H7 (cell line): ENCODE results near the gene APOM. TPM values are rescaled to one million over a fixed set of nuclear protein-coding genes. Genes with fewer than 3 reads are reported as not detected.

Source experiments
- DNase-seq: peaks from one replicate; pipeline ENCODE4 v3.0.0; 2012
- H3K27me3 ChIP-seq: 2 replicates; pipeline ENCODE4 v1.6.0; 2011; ENCODE audit warnings: mild to moderate bottlenecking, low read length; ENCODE audit not compliant: control insufficient read depth, insufficient read depth
- H3K36me3 ChIP-seq: replicated peaks from 2 replicates; pipeline ENCODE4 v1.5.1; 2011; ENCODE audit warnings: low read length; ENCODE audit not compliant: control insufficient read depth, insufficient read depth
- H3K4me3 ChIP-seq: 2 replicates; pipeline ENCODE4 v1.5.1; 2011; ENCODE audit warnings: low read depth, mild to moderate bottlenecking, control low read depth, low read length, moderate library complexity; ENCODE audit not compliant: insufficient read depth
- total RNA-seq: library from RNA; depleted of rRNA; stranded (reverse); fragments of >200 nt; shearing (Covaris generic); gene quantifications from 2 replicates; pipeline ENCODE4 v1.2.3, GENCODE V29; 2014; rRNA removed

APOM gene
- total RNA-seq = 3.3 and 4.2 TPM in 2 replicates

GRCh38 chr6:31655349-31656237 lies at the start of gene APOM:
TSS of gene APOM (plus strand) at chr6:31655894. CDS start at chr6:31655967, 73 bp downstream.
- Histone ChIP-seq H3K36me3 (no peaks in the 10 kb centered on the region; the same call in none of the 2 replicates), H3K27me3 (no peaks in the 10 kb centered on the region), H3K4me3 (no peak within 1 kb of the TSS)
- DNase-seq = no peak

DNA sequence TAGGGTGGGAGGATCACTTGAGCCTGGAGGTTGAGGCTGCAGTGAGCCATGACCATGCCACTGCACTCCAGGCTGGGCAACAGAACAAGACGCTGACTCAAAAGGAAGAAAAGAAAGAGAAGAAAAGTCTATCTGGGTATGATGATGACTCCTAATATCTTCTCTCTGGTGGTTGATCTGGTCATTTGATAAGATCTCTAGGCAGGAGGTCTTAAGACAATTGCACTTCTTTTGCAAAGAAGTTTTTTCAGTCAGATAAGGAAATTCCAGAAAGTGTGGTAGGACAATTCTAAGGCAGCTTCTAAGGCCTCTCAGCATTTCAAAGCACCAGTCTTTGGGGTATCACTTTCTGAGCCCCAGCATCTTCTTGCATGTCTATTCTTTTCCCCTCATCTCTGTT lies 48.4 kb upstream of the APOM start:
- no peaks in the 10 kb centered on the region for H3K27me3 ChIP-seq
- H3K36me3 ChIP-seq = no peaks in the 10 kb centered on the region
- no peak overlapping the region for H3K4me3 ChIP-seq
- no peak for DNase-seq

- Histone ChIP-seq H3K4me3 (no peak overlapping the region), H3K27me3 (no peaks in the 10 kb centered on the region), H3K36me3 (no peaks in the 10 kb centered on the region)
- DNase-seq = no peak
Measured at GRCh38 chr6:31609519-31610406, 45.9 kb upstream of the APOM start.

DNA sequence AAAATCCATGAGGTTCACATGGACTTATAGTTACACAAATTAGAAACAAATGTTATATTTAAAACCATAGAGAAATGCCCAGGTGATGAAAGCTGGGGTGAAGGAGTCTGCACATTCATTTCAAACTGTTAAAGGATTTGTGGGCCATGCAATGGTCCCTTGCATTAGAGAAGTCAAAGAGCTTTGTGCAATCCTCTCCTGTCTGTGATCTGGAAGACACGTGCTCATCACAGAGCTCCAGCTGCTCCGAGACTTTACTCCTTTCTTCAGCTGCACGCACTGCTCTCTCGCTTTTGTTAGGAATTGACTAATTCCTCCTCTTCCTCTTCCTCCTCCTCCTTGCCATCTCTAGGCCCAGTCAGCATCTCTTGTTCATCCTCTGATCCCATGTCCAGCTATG lies 44.7 kb upstream of the APOM start:
- no peak for DNase-seq
- Histone ChIP-seq H3K4me3 (no peak overlapping the region), H3K36me3 (no peaks in the 10 kb centered on the region), H3K27me3 (no peaks in the 10 kb centered on the region)

GRCh38 chr6:31614075-31614619 lies 41.5 kb upstream of the APOM start:
- no peak for DNase-seq
- Histone ChIP-seq H3K4me3 (no peak overlapping the region), H3K27me3 (no peaks in the 10 kb centered on the region), H3K36me3 (no peaks in the 10 kb centered on the region)

DNA sequence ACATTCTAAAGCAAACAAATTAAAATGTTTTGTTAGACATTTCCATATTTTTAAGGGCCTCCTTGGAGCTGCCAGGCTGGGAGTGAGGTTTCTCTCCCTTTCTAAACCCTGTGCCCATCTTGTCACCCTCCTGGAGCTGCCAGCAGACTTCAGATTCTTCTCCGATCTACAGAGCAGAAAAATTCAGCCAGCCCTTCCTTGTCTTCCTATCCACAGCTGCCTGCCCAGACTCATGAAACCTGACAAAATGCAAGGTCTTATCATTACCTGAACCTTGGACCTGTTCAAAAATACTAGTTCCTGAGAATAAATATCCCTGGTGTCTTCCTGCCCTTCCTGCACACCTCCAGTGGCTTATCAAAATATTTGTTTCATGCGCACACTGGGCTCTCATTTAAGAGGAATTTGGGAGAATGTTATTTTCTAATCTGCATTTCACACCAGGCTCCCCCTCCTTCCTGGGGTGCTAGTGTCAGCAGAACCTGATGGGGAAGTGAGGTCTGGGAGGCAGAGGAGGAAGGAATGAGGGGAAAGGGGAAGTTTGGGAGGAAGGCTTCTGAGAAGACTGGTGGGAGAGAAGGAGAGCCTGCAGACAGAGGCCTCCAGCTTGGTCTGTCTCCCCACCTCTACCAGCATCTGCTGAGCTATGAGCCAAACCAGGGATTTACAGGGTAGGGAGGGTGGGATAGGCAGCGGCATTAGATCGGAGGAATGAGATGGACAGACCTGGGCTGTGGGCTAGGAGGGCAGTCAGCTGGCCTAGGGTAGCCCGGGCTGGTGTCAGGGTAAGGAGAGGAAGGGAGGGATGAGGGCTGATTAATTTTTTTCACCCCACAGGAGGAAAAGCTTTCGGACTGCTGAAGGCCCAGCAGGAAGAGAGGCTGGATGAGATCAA lies 40.8 kb upstream of the APOM start, which contains the start of gene AIF1:
Gene AIF1, plus strand, starts transcription at position 551 of the 895 bp plus-strand sequence. Its CDS starts 96 bp downstream, at position 647.
- Histone ChIP-seq H3K36me3 (no peaks in the 10 kb centered on the region), H3K27me3 (no peaks in the 10 kb centered on the region), H3K4me3 (no peak within 1 kb of the TSS; the same call in 1 of the 2 replicates)
- no peak for DNase-seq

DNA sequence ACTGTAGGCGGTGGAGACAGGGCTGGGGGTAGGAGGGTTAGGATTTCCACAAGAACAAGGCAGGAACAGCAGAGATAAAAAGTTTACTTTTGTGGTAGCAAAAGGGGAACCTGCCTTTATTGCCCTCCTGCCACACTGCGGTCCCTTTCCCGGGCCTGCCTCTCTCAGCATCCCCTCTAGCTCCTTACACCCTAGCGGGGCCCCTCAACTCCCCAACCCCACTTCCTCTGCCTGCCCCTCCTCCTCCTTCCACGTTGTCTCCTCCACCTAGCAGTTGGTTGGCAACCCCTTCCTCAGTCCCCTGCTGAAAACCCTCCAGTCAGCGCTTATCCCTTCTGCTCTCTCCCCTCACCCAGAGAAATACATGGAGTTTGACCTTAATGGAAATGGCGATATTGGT lies 39.9 kb upstream of the APOM start:
- no peaks in the 10 kb centered on the region for H3K27me3 ChIP-seq
- no peak for DNase-seq
- H3K36me3 ChIP-seq = no peaks in the 10 kb centered on the region
- no peak overlapping the region; the same call in 1 of the 2 replicates for H3K4me3 ChIP-seq

- H3K36me3 ChIP-seq = no peaks in the 10 kb centered on the region
- no peak overlapping the region for H3K4me3 ChIP-seq
- no peak for DNase-seq
- no peaks in the 10 kb centered on the region for H3K27me3 ChIP-seq
Measured at GRCh38 chr6:31617010-31617409, 38.7 kb upstream of the APOM start.

GRCh38 chr6:31619805-31620585 lies 35.7 kb upstream of the APOM start:
- peak overlapping the region; percentile 77 for H3K4me3 ChIP-seq
- peak; percentile 89 for DNase-seq
- peaks cover 18% of the 10 kb centered on the region for H3K36me3 ChIP-seq
- H3K27me3 ChIP-seq = no peaks in the 10 kb centered on the region

DNA sequence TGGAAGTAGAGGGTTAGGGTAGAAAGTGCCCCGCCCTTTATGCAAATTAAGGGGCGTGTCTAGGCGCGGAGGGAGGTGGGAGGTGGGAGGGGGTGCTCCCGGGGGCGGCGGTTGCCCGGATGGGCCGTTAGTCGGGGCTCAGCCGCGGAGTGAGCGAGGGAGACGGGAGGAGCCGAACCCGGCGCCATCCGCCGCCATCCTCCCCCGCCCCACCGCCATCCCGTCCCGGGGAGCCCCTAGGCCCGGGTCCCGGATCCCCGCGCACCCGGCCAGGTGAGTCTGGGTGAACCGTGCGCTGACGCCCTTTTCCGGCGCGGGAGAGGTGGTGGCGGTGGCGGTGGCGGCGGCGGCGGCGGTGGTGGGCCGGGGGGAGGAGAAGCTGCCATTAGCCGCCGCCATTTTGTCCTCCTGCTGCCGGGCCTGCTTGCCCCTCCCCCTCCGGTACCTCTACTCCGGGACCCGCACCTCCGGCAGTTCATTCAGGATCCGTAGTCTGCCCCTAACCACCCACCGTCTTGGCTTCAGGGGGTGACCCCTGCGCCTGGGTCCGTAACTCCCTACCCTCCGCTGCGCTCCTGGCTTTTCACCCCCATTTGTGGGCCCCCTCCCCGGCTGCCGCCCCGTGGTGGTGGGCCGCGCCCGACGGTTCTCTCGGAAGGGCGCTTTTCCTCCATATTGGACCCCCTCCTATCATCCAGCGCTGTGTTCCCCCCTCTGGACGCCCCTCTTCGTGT lies 34.9 kb upstream of the APOM start, which contains the start of gene PRRC2A:
Gene PRRC2A, plus strand, starts transcription at position 130 of the 734 bp plus-strand sequence. CDS start 2,075 bp downstream, outside the sequence.
- DNase-seq = peak; percentile 99
- Histone ChIP-seq H3K27me3 (no peaks in the 10 kb centered on the region), H3K4me3 (peak within 1 kb of the TSS; percentile 77), H3K36me3 (peaks cover 26% of the 10 kb centered on the region)

- H3K4me3 ChIP-seq = peak overlapping the region; percentile 67
- no peaks in the 10 kb centered on the region for H3K27me3 ChIP-seq
- peaks cover 32% of the 10 kb centered on the region for H3K36me3 ChIP-seq
- DNase-seq = no peak
Measured at GRCh38 chr6:31621320-31621939, 34.3 kb upstream of the APOM start.

- DNase-seq = peak; percentile 36
- H3K4me3 ChIP-seq = peak overlapping the region; percentile 67
- peaks cover 37% of the 10 kb centered on the region for H3K36me3 ChIP-seq
- no peaks in the 10 kb centered on the region for H3K27me3 ChIP-seq
Measured at GRCh38 chr6:31621991-31622390, 33.7 kb upstream of the APOM start.
